ENCODE measurements around the gene AKT1S1.
A peak's percentile ranks its signal among the peaks of the same experiment; 100 is the strongest.

The AKT1S1 gene

GRCh38 chr19:49862391-49863253 is 14.5 kb downstream of the AKT1S1 start:
- no peak overlapping the region for H3K4me3 ChIP-seq (ENCODE audit: low read depth, low read length)
- peak overlapping the region; percentile 30; the same call in 1 of the 2 replicates for H3K27ac ChIP-seq (ENCODE audit: low read depth, low read length)
- H3K36me3 ChIP-seq (ENCODE audit: control insufficient read depth, insufficient read depth, low read length): peaks cover 68% of the 10 kb centered on the region
- H3K9me3 ChIP-seq (ENCODE audit: control insufficient read depth, insufficient read depth, low read depth, low read length): no peaks in the 10 kb centered on the region
- H3K27me3 ChIP-seq (ENCODE audit: control insufficient read depth, insufficient read depth, low read length): no peaks in the 10 kb centered on the region
- H3K4me1 ChIP-seq (ENCODE audit: control insufficient read depth, insufficient read depth, low read length): peaks cover 24% of the 10 kb centered on the region
- no peak overlapping the region for H3K9ac ChIP-seq (ENCODE audit: low read length)

- H3K9ac ChIP-seq (ENCODE audit: low read length): no peak overlapping the region
- H3K4me3 ChIP-seq (ENCODE audit: low read depth, low read length): no peak overlapping the region
- no peak overlapping the region for H3K27ac ChIP-seq (ENCODE audit: low read depth, low read length)
- peaks cover 76% of the 10 kb centered on the region for H3K36me3 ChIP-seq (ENCODE audit: control insufficient read depth, insufficient read depth, low read length)
- no peaks in the 10 kb centered on the region for H3K27me3 ChIP-seq (ENCODE audit: control insufficient read depth, insufficient read depth, low read length)
- H3K4me1 ChIP-seq (ENCODE audit: control insufficient read depth, insufficient read depth, low read length): peaks cover 24% of the 10 kb centered on the region
- H3K9me3 ChIP-seq (ENCODE audit: control insufficient read depth, insufficient read depth, low read depth, low read length): no peaks in the 10 kb centered on the region
Measured at GRCh38 chr19:49861541-49862378, 15.4 kb downstream of the AKT1S1 start.

- Histone ChIP-seq H3K9ac (ENCODE audit: low read length) (no peak overlapping the region), H3K36me3 (ENCODE audit: control insufficient read depth, insufficient read depth, low read length) (peaks cover 82% of the 10 kb centered on the region), H3K4me1 (ENCODE audit: control insufficient read depth, insufficient read depth, low read length) (peaks cover 19% of the 10 kb centered on the region), H3K9me3 (ENCODE audit: control insufficient read depth, insufficient read depth, low read depth, low read length) (no peaks in the 10 kb centered on the region), H3K27me3 (ENCODE audit: control insufficient read depth, insufficient read depth, low read length) (no peaks in the 10 kb centered on the region), H3K27ac (ENCODE audit: low read depth, low read length) (no peak overlapping the region), H3K4me3 (ENCODE audit: low read depth, low read length) (no peak overlapping the region)
Measured at GRCh38 chr19:49861107-49861506, 16.0 kb downstream of the AKT1S1 start.

DNA sequence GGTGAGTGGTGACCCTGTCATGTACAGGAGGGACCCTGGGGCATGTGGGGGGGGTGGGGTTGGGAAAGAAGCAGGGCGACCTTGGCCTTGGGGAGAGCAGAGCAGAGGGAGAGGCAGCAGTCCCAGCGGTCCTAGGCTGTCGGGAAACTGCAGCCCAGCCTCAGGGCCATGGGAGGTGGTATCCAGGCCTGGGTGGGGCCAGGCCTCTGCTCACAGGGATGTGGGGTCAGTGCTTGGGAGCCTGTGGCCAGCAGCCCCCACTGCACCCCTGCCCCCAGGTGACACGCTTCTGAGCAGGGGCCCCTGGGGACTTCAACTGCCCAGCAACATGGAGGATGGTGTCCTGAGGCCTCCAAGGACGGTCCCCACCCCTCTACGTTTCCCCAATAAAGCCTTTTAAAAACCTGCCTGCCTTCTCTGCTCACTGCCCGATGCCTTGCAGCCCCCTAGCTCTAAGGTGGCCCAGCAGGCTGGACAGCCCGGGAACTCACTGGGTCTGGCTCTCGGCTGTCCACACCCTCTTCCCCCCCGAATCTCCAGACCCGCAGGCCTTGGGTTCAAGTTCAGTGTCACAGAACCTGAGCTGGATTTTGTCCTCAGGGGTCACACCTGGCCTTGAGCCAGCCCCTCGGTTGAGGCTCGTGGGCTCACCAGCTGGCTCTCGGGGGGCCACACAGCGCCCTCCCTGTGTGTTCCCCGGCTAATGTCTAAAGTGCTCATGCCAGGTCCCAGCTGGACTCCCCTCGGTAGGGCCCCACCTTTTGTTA is 16.6 kb downstream of the AKT1S1 start:
- Histone ChIP-seq H3K27me3 (ENCODE audit: control insufficient read depth, insufficient read depth, low read length) (no peaks in the 10 kb centered on the region), H3K36me3 (ENCODE audit: control insufficient read depth, insufficient read depth, low read length) (peaks cover 88% of the 10 kb centered on the region), H3K9me3 (ENCODE audit: control insufficient read depth, insufficient read depth, low read depth, low read length) (no peaks in the 10 kb centered on the region), H3K4me1 (ENCODE audit: control insufficient read depth, insufficient read depth, low read length) (peaks cover 13% of the 10 kb centered on the region), H3K4me3 (ENCODE audit: low read depth, low read length) (no peak overlapping the region), H3K27ac (ENCODE audit: low read depth, low read length) (no peak overlapping the region), H3K9ac (ENCODE audit: low read length) (no peak overlapping the region)

GRCh38 chr19:49859682-49860335 is 17.3 kb downstream of the AKT1S1 start:
- Histone ChIP-seq H3K27ac (ENCODE audit: low read depth, low read length) (no peak overlapping the region), H3K27me3 (ENCODE audit: control insufficient read depth, insufficient read depth, low read length) (no peaks in the 10 kb centered on the region), H3K36me3 (ENCODE audit: control insufficient read depth, insufficient read depth, low read length) (peaks cover 92% of the 10 kb centered on the region), H3K9ac (ENCODE audit: low read length) (no peak overlapping the region), H3K4me1 (ENCODE audit: control insufficient read depth, insufficient read depth, low read length) (peaks cover 12% of the 10 kb centered on the region), H3K9me3 (ENCODE audit: control insufficient read depth, insufficient read depth, low read depth, low read length) (no peaks in the 10 kb centered on the region), H3K4me3 (ENCODE audit: low read depth, low read length) (no peak overlapping the region)

- Histone ChIP-seq H3K27ac (ENCODE audit: low read depth, low read length) (no peak overlapping the region), H3K9me3 (ENCODE audit: control insufficient read depth, insufficient read depth, low read depth, low read length) (no peaks in the 10 kb centered on the region), H3K9ac (ENCODE audit: low read length) (no peak overlapping the region), H3K4me1 (ENCODE audit: control insufficient read depth, insufficient read depth, low read length) (peaks cover 12% of the 10 kb centered on the region), H3K27me3 (ENCODE audit: control insufficient read depth, insufficient read depth, low read length) (no peaks in the 10 kb centered on the region), H3K4me3 (ENCODE audit: low read depth, low read length) (no peak overlapping the region), H3K36me3 (ENCODE audit: control insufficient read depth, insufficient read depth, low read length) (peaks cover 84% of the 10 kb centered on the region)
Measured at GRCh38 chr19:49858088-49858985, 18.8 kb downstream of the AKT1S1 start.

DNA sequence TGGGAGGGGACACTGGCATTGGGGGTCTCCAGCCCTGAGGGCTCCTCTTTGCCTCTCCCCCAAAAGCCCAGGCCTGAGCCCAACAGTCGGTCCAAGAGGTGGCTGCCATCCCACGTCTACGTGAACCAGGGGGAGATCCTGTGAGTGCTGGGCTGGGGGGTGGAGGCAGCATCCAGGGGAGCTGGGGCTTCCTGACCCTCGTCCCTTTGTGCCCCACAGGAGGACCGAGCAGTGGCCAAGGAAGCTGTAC is 19.4 kb downstream of the AKT1S1 start:
- H3K9ac ChIP-seq (ENCODE audit: low read length): no peak overlapping the region
- no peak overlapping the region for H3K4me3 ChIP-seq (ENCODE audit: low read depth, low read length)
- no peaks in the 10 kb centered on the region for H3K9me3 ChIP-seq (ENCODE audit: control insufficient read depth, insufficient read depth, low read depth, low read length)
- H3K27me3 ChIP-seq (ENCODE audit: control insufficient read depth, insufficient read depth, low read length): no peaks in the 10 kb centered on the region
- peaks cover 15% of the 10 kb centered on the region for H3K4me1 ChIP-seq (ENCODE audit: control insufficient read depth, insufficient read depth, low read length)
- peaks cover 80% of the 10 kb centered on the region for H3K36me3 ChIP-seq (ENCODE audit: control insufficient read depth, insufficient read depth, low read length)
- no peak overlapping the region for H3K27ac ChIP-seq (ENCODE audit: low read depth, low read length)

DNA sequence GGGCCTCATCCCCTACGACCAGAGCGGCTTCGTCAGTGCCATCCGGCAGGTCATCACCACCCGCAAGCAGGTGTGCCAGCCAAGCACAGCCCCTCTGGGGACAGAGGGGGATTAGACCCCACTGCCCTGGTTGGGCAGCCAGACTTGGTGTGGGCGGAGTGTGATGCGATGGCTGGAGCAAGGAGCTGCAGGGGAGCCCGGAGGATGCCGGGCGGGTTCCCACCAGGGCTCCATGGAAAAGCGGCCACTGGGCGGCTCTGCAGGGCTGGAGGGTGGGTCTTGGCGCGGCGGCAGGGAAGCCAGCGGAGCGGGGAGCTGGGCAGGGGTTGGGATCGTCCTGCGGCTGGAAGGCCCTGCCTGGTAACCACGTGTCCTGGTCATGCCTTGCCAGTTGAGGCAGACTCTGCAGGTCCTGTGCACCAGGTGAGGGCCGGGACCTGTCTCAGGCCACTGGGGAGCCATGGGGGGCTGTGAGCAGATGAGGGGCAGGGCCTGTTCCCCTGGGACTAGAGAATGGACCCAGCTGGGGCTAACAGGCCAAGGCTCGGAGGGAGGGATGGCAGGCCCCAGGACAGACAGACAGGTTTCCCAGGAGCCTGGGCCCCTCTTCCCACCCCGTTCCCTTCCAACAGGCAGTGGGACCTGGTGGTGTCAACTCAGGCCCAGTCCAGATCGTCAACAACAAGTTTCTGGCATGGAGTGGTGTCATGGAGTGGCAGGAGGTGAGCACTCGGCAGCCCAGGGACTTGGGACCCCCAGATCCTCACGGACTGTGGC is 19.9 kb downstream of the AKT1S1 start:
- H3K27me3 ChIP-seq (ENCODE audit: control insufficient read depth, insufficient read depth, low read length): no peaks in the 10 kb centered on the region
- no peak overlapping the region for H3K27ac ChIP-seq (ENCODE audit: low read depth, low read length)
- peaks cover 77% of the 10 kb centered on the region for H3K36me3 ChIP-seq (ENCODE audit: control insufficient read depth, insufficient read depth, low read length)
- peaks cover 16% of the 10 kb centered on the region for H3K4me1 ChIP-seq (ENCODE audit: control insufficient read depth, insufficient read depth, low read length)
- H3K4me3 ChIP-seq (ENCODE audit: low read depth, low read length): no peak overlapping the region
- no peaks in the 10 kb centered on the region for H3K9me3 ChIP-seq (ENCODE audit: control insufficient read depth, insufficient read depth, low read depth, low read length)
- H3K9ac ChIP-seq (ENCODE audit: low read length): no peak overlapping the region

- Histone ChIP-seq H3K27me3 (ENCODE audit: control insufficient read depth, insufficient read depth, low read length) (no peaks in the 10 kb centered on the region), H3K4me1 (ENCODE audit: control insufficient read depth, insufficient read depth, low read length) (peaks cover 14% of the 10 kb centered on the region; the same call in 1 of the 2 replicates), H3K9me3 (ENCODE audit: control insufficient read depth, insufficient read depth, low read depth, low read length) (no peaks in the 10 kb centered on the region), H3K36me3 (ENCODE audit: control insufficient read depth, insufficient read depth, low read length) (peaks cover 72% of the 10 kb centered on the region), H3K4me3 (ENCODE audit: low read depth, low read length) (no peak overlapping the region), H3K27ac (ENCODE audit: low read depth, low read length) (no peak overlapping the region), H3K9ac (ENCODE audit: low read length) (no peak overlapping the region)
Measured at GRCh38 chr19:49856574-49857021, 20.6 kb downstream of the AKT1S1 start.
